Esophagus muscularis mucosa (tissue), 4 donors: ENCODE measurements around the gene ERCC6L2.

Experiments used
- CTCF ChIP-seq, 3 experiments: fragments of 200-600 bp in 2 of 3; fragments of 450-650 bp in 1 of 3; sonication (generic) in 2 of 3; IDR thresholded peaks; one replicate each; pipeline ENCODE4 v1.5.1; 2017 to 2019; ENCODE audit warnings: antibody characterized with exemption in 3 of 3, mild to moderate bottlenecking in 2 of 3, moderate library complexity in 1 of 3
- EP300 ChIP-seq: sonication (generic); formaldehyde crosslinking; IDR thresholded peaks from one replicate; pipeline ENCODE4 v1.6.1; 2017; ENCODE audit warnings: antibody characterized with exemption
- POLR2A ChIP-seq: fragments of 450-650 bp; IDR thresholded peaks from one replicate; pipeline ENCODE4 v1.6.1; 2017; ENCODE audit warnings: antibody characterized with exemption, moderate library complexity, mild to moderate bottlenecking, low read depth
- POLR2AphosphoS5 ChIP-seq, 2 donors: sonication (generic); formaldehyde crosslinking; IDR thresholded peaks; one replicate each; pipeline ENCODE4 v1.6.1; 2017; ENCODE audit warnings: antibody characterized with exemption in 2 of 2

- TF ChIP-seq POLR2A, result no peak
- TF ChIP-seq CTCF (IDR thresholded peaks at IDR 0.05), result no peak
- TF ChIP-seq EP300, result no peak
- TF ChIP-seq POLR2AphosphoS5 (IDR thresholded peaks at IDR 0.05), result no peak
Measured at GRCh38 chr9:95833546-95834178, 41.8 kb upstream of the ERCC6L2 start.
